Endothelial cell of umbilical vein (primary cell): ENCODE results near the gene OR6V1. TPM values are rescaled to one million over a fixed set of nuclear protein-coding genes. Genes with fewer than 3 reads are reported as not detected.

Source experiments
- BruUV-seq: library from RNA; stranded (reverse); fragments of 400-500 nt; replicated peaks from 2 replicates; lab custom pipeline; 2021; lab: Mats Ljungman, UMichigan
- CTCF ChIA-PET: fragments of 300-600, 350-600 bp; sonication (Branson Sonifier 250); formaldehyde crosslinking; loops from one replicate; lab custom pipeline; 2021; ENCODE audit warnings: antibody characterized with exemption, inconsistent platforms; lab: Charles Lee
- POLR2A ChIA-PET: fragments of 300-600, 350-600 bp; sonication (Branson Sonifier 250); formaldehyde crosslinking; loops from one replicate; lab custom pipeline; 2021; ENCODE audit warnings: antibody characterized with exemption, inconsistent platforms; lab: Charles Lee
- DNase-seq: peaks from one replicate; pipeline ENCODE4 v3.0.0-alpha.2; 2011; ENCODE audit warnings: low read depth, low spot score
- FAIRE-seq: peaks from 2 replicates; lab custom pipeline; 2011; peaks lifted over from hg19 to GRCh38; lab: Jason Lieb, UNC
- H2AFZ ChIP-seq: 2 replicates; pipeline ENCODE4 v1.6.0; 2012; ENCODE audit warnings: low read depth, low read length, control low read depth, inconsistent platforms
- H3K27ac ChIP-seq: 2 replicates; pipeline ENCODE4 v1.5.1; 2011; ENCODE audit warnings: low read depth, mild to moderate bottlenecking, control low read depth, low read length, moderate library complexity; ENCODE audit not compliant: insufficient read depth
- H3K27me3 ChIP-seq, 2 experiments: 2 replicates each; pipeline versions ENCODE4 v1.6.0 to v1.6.1; 2011; ENCODE audit warnings: low read length in 2 of 2, mixed read lengths in 1 of 2; ENCODE audit not compliant: control insufficient read depth in 2 of 2, insufficient read depth in 2 of 2
- H3K36me3 ChIP-seq, 2 experiments: 2 replicates in 1 of 2; 3 replicates in 1 of 2; pipeline ENCODE4 v1.5.1; 2011; ENCODE audit warnings: low read length in 2 of 2, mild to moderate bottlenecking in 1 of 2, moderate library complexity in 1 of 2; ENCODE audit not compliant: control insufficient read depth in 2 of 2, insufficient read depth in 2 of 2; ENCODE audit errors: extremely low read depth in 1 of 2
- H3K4me1 ChIP-seq: 3 replicates; pipeline ENCODE4 v1.5.1; 2011; ENCODE audit warnings: mild to moderate bottlenecking, low read length; ENCODE audit not compliant: control insufficient read depth, insufficient read depth; ENCODE audit errors: extremely low read depth
- H3K4me2 ChIP-seq: 2 replicates; pipeline ENCODE4 v1.6.1; 2011; ENCODE audit warnings: low read length, control low read depth, mixed read lengths; ENCODE audit not compliant: insufficient read depth
- H3K4me3 ChIP-seq, 3 experiments: fragments of 200-600 bp in 1 of 3; sonication (generic), shearing (Covaris generic) in 1 of 3; replicated peaks in 1 of 3; 2 replicates each; pipeline ENCODE4 v1.5.1; 2011 to 2016; ENCODE audit warnings: control low read depth in 3 of 3, low read length in 3 of 3, mild to moderate bottlenecking in 2 of 3, inconsistent platforms in 1 of 3, low read depth in 1 of 3, moderate library complexity in 1 of 3; ENCODE audit not compliant: insufficient read depth in 1 of 3
- H3K79me2 ChIP-seq: 2 replicates; pipeline ENCODE4 v1.6.0; 2012; ENCODE audit warnings: low read length, inconsistent platforms; ENCODE audit not compliant: control insufficient read depth, insufficient read depth
- H3K9ac ChIP-seq: replicated peaks from 2 replicates; pipeline ENCODE3; 2011; ENCODE audit warnings: low read length, control low read depth; ENCODE audit not compliant: insufficient read depth; ENCODE audit errors: extremely low read depth
- H3K9me1 ChIP-seq: replicated peaks from 3 replicates; pipeline ENCODE4 v1.6.0; 2011; ENCODE audit warnings: mild to moderate bottlenecking, low read length; ENCODE audit not compliant: control insufficient read depth, insufficient read depth; ENCODE audit errors: extremely low read depth
- H3K9me3 ChIP-seq: replicated peaks from 2 replicates; pipeline ENCODE4 v1.5.1; 2012; ENCODE audit warnings: low read length, inconsistent platforms; ENCODE audit not compliant: control insufficient read depth, insufficient read depth
- H4K20me1 ChIP-seq: replicated peaks from 2 replicates; pipeline ENCODE3; 2011; ENCODE audit warnings: mild to moderate bottlenecking, low read length; ENCODE audit not compliant: control insufficient read depth, insufficient read depth; ENCODE audit errors: extremely low read depth
- EZH2 ChIP-seq: IDR thresholded peaks from 2 replicates; pipeline ENCODE4 v1.6.1; 2012; ENCODE audit warnings: borderline replicate concordance, low read depth, mild to moderate bottlenecking, moderate library complexity, low read length, inconsistent platforms; ENCODE audit not compliant: severe bottlenecking
- FOS ChIP-seq: IDR thresholded peaks from 2 replicates; pipeline ENCODE4 v1.6.1; 2011; ENCODE audit warnings: mild to moderate bottlenecking, low read length, moderate library complexity, borderline replicate concordance; ENCODE audit not compliant: insufficient read depth
- GATA2 ChIP-seq: IDR thresholded peaks from 2 replicates; pipeline ENCODE4 v1.7.0; 2011; ENCODE audit warnings: low read depth, mild to moderate bottlenecking, moderate library complexity, mixed read lengths, low read length; ENCODE audit not compliant: insufficient read length, insufficient read depth
- JUN ChIP-seq: IDR thresholded peaks from 2 replicates; pipeline ENCODE4 v1.6.1; 2011; ENCODE audit warnings: borderline replicate concordance, low read depth; ENCODE audit not compliant: insufficient read length, insufficient read depth
- MYC ChIP-seq: IDR thresholded peaks from one replicate; pipeline ENCODE4 v1.6.1; 2011; ENCODE audit warnings: mild to moderate bottlenecking, low read depth, low read length
- POLR2A ChIP-seq: IDR thresholded peaks from 2 replicates; pipeline ENCODE4 v1.6.1; 2012; ENCODE audit warnings: low read depth, mild to moderate bottlenecking, control low read depth, low read length
- POLR2AphosphoS5 ChIP-seq: IDR thresholded peaks from 2 replicates; pipeline ENCODE4 v1.6.1; 2012; ENCODE audit warnings: low read depth, mild to moderate bottlenecking, control low read depth, low read length, moderate library complexity; ENCODE audit not compliant: insufficient read depth
- dilution Hi-C: fragments of 300-500 bp; cut with MboI; formaldehyde crosslinking; loops from one replicate; pipeline ENCODE4 v1.15.0; 2019; ENCODE audit warnings: low sequenced_read_pairs; ENCODE audit not compliant: extremely low pct_ligation_motif_present
- intact Hi-C: fragments of 100-400 bp; cut with micrococcal nuclease; formaldehyde crosslinking; loops from one replicate; pipeline ENCODE4 v1.10.0; 2022
- polyA plus RNA-seq, 4 experiments: library from polyadenylated mRNA; depleted of rRNA in 3 of 4; stranded (reverse) in 3 of 4; unstranded in 1 of 4; fragments of >200 nt; gene quantifications; 2 replicates each; pipeline versions ENCODE4 v1.2.1 to v1.2.3, GENCODE V29; 2011 to 2012; ENCODE audit warnings: missing spikeins in 1 of 4
- total RNA-seq: library from RNA; stranded (reverse); gene quantifications from 2 replicates; pipeline ENCODE4 v1.2.3, GENCODE V29; 2021
- TF ChIP-seq, protein P1 (sequence below), 2 donors: IDR thresholded peaks; 1 replicate in 1 of 2; 2 replicates in 1 of 2; pipeline ENCODE4 v1.5.1; 2011; ENCODE audit warnings: low read length in 2 of 2, mild to moderate bottlenecking in 2 of 2, moderate library complexity in 2 of 2, control low read depth in 1 of 2, inconsistent platforms in 1 of 2, low read depth in 1 of 2; ENCODE audit not compliant: insufficient read depth in 1 of 2; ENCODE audit errors: extremely low read depth in 1 of 2
- TF ChIP-seq, protein P2 (sequence below): IDR thresholded peaks from 2 replicates; pipeline ENCODE4 v1.6.1; 2011; ENCODE audit not compliant: insufficient read depth, insufficient read length

The OR6V1 gene
- total and polyA plus RNA-seq, 2 donors (not counting 3 experiments of a cell fraction or from before 2014, with no cell fraction given) = not detected

DNA sequence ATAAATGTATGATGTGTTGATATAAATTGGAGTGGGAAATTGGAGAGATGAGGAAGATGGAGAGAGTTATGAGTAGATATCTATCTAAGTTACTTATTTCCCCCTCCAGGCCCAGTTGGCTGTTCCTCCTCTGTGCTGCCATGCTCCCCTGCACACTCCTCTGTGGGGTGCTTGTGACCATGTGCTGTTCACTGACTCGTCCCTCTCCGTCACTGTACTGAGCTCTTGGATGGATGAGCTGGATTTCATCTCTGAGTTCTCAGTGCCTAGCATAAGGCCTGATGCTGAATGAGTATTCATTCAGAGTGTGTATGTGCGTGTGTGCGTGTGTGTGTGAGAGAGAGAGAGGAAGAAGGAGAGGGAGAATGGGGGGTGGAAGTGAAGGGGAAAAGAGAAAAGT lies 39.7 kb upstream of the OR6V1 start:
- no peak overlapping the region for H3K4me3 ChIP-seq
- no peak overlapping the region for H2AFZ ChIP-seq
- DNase-seq = no peak
- no TSS peak for BruUV-seq
- H3K79me2 ChIP-seq = no peaks in the 10 kb centered on the region
- POLR2A ChIA-PET = no interaction called here
- H4K20me1 ChIP-seq = no peaks in the 10 kb centered on the region
- no peaks in the 10 kb centered on the region for H3K9me3 ChIP-seq
- H3K27me3 ChIP-seq = no peaks in the 10 kb centered on the region
- intact Hi-C loops = loop anchor here (10.0 kb wide), 1 partner anchor 492 kb away; no protein-coding TSS in a partner anchor
- H3K9ac ChIP-seq = no peak overlapping the region
- H3K27ac ChIP-seq = no peak overlapping the region
- peaks cover 9% of the 10 kb centered on the region for H3K4me1 ChIP-seq
- TF ChIP-seq FOS = no peak
- no peak for TF ChIP-seq POLR2AphosphoS5
- TF ChIP-seq JUN = no peak
- TF ChIP-seq MYC = no peak
- no peak for TF ChIP-seq GATA2
- TF ChIP-seq EZH2 = no peak
- TF ChIP-seq, protein P1, sequence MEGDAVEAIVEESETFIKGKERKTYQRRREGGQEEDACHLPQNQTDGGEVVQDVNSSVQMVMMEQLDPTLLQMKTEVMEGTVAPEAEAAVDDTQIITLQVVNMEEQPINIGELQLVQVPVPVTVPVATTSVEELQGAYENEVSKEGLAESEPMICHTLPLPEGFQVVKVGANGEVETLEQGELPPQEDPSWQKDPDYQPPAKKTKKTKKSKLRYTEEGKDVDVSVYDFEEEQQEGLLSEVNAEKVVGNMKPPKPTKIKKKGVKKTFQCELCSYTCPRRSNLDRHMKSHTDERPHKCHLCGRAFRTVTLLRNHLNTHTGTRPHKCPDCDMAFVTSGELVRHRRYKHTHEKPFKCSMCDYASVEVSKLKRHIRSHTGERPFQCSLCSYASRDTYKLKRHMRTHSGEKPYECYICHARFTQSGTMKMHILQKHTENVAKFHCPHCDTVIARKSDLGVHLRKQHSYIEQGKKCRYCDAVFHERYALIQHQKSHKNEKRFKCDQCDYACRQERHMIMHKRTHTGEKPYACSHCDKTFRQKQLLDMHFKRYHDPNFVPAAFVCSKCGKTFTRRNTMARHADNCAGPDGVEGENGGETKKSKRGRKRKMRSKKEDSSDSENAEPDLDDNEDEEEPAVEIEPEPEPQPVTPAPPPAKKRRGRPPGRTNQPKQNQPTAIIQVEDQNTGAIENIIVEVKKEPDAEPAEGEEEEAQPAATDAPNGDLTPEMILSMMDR (IDR thresholded peaks at IDR 0.05; ENCODE audit: extremely low read depth in 1 of 2, insufficient read depth in 1 of 2, low read depth in 1 of 2, low read length in 2 of 2) = no peak
- TF ChIP-seq, protein P2, sequence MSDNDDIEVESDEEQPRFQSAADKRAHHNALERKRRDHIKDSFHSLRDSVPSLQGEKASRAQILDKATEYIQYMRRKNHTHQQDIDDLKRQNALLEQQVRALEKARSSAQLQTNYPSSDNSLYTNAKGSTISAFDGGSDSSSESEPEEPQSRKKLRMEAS = no peak
- TF ChIP-seq POLR2A = no peak
- no peak for FAIRE-seq
- CTCF ChIA-PET = interaction anchor here (6.4 to 26.4 kb wide), 2 partner anchors 9 to 207 kb away, joined by 39 to 967 read pairs; partner anchors contain the start of gene TAS2R40
- no peak overlapping the region for H3K4me2 ChIP-seq
- no peaks in the 10 kb centered on the region for H3K9me1 ChIP-seq
- no peaks in the 10 kb centered on the region for H3K36me3 ChIP-seq
- dilution Hi-C loops = loop anchor here (25.0 kb wide), 1 partner anchor 200 kb away; the partner anchor contains the start of gene TAS2R40
